GM18502 (cell line): ENCODE measurements around the gene QSOX2.

ENCODE experiments used
- ATAC-seq: cut with Tn5 transposase; IDR thresholded peaks from one replicate; pipeline ENCODE4 v1.9.1; 2021; ENCODE audit warnings: mild to moderate bottlenecking; ENCODE audit not compliant: unreplicated experiment, poor library complexity

Gene QSOX2

DNA sequence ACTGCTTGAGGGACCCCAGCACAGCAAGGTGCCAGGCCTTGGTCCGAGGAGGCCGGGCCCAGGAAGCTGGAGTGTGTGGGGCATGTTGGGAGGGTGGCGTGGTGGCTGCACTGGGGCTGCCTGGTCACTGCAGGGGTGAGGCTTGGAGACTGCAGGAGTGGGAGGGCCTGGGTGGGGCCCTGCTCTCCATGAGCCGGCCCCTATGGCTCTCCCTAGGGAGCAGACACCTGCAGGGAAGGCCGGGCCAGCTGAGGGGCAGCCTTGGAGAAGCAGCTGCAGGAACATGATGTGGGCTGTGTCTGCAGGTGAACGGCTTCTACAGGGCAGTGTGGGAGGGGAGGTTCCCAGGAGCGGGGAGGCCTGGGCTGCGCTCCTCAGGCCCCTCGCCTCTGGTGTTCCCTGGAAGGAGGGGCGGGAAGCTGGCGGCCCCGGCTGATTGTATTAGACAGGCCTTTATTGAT, 85.2 kb downstream of the QSOX2 start:
- ATAC-seq, result no peak

DNA sequence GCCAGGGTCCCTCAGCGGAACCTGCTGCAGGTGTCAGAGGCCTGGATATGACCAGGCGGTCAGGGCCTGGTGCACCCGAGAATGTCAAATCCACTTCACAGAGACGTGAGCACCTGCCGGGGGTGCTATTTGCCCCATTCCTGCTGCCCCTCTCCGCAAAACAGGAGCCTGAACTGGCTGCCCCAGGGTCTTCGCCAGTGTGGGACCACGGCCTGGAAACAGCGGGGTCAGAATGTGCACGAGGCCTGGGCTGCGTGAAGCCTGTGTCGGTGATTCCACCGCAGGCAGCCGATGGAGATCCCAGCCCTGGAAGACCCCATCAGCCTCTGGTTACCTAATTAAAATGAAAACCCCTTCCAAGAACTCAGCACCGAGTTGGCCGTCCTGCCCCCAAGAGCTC, 85.8 kb downstream of the QSOX2 start:
- ATAC-seq, result no peak

DNA sequence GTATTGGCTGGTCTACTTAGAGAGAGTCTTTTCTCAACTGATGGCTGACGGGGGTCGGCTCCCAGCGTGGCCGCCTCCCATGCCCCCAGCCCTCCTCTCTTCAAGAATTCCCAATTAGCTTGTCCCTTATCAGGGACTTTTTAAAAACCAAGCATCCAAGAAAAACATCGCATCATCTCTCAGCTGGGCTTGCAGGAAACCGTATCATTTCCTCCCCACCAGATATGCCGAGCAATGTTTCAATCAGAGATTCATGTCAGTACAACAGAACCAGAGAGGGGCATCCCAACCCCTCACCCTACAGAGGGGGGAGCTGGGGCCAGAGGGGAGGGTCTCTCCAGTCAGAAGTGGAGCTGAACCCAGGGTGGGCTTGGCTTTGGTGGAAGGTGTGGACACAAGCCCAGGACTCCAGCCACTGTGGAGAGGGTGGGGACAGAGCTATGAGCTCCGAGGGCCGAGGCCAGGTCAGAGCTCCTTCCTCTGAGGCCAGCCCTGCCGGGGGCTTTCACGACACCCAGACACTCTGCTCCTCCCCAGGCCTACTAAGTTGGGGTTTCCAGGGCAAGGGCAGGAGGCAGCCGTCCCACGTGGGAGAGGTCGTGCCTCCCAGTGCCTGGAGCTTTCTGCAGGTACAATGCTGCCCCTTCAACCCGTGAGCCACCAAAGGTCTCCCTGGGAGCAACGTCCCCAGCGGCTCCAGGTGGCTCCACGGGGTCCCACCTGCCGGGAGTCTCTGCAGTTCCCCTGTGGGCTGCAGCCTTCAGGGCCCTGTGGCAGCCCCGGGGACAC, 87.9 kb downstream of the QSOX2 start:
- ATAC-seq, result no peak
